COLO668 (cell line): Measurements from ENCODE around the gene SERPINB6.
"Not testable (repeated sequence)": the region's sequence is repeated elsewhere in the genome, so short reads cannot be mapped to it uniquely, and the experiment has no call there.

Experiments
- DNase-seq: peaks from one replicate; lab custom pipeline; 2025; ENCODE audit not compliant: unreplicated experiment; lab: John Stamatoyannopoulos, UW

The SERPINB6 gene

GRCh38 chr6:2939315-2940009 is 31.9 kb downstream of the SERPINB6 start:
- no peak for DNase-seq

- peak; percentile 12 for DNase-seq
Observed at GRCh38 chr6:2938632-2939083, 32.7 kb downstream of the SERPINB6 start.

- DNase-seq, result no peak
Observed at GRCh38 chr6:2938004-2938631, 33.2 kb downstream of the SERPINB6 start.

GRCh38 chr6:2937627-2938003 is 33.8 kb downstream of the SERPINB6 start:
- DNase-seq, result no peak

- no peak for DNase-seq
Observed at GRCh38 chr6:2935566-2936291, 35.6 kb downstream of the SERPINB6 start.

- DNase-seq, result no peak
Observed at GRCh38 chr6:2934057-2934456, 37.3 kb downstream of the SERPINB6 start.

GRCh38 chr6:2932911-2933310 is 38.5 kb downstream of the SERPINB6 start:
- DNase-seq, result not testable (repeated sequence)

GRCh38 chr6:2931970-2932748 is 39.2 kb downstream of the SERPINB6 start:
- peak; percentile 72 for DNase-seq

GRCh38 chr6:2931055-2931454 is 40.3 kb downstream of the SERPINB6 start:
- no peak for DNase-seq

GRCh38 chr6:2927931-2928330 is 43.4 kb downstream of the SERPINB6 start:
- DNase-seq, result not testable (repeated sequence)

GRCh38 chr6:2925842-2926747 is 45.3 kb downstream of the SERPINB6 start:
- DNase-seq, result not testable (repeated sequence)

- DNase-seq, result no peak
Observed at GRCh38 chr6:2921520-2922115, 49.7 kb downstream of the SERPINB6 start.

- DNase-seq, result no peak
Observed at GRCh38 chr6:2920671-2921112, 50.7 kb downstream of the SERPINB6 start.

GRCh38 chr6:2919886-2920285 is 51.5 kb downstream of the SERPINB6 start:
- DNase-seq, result no peak

GRCh38 chr6:2919401-2919800 is 52.0 kb downstream of the SERPINB6 start:
- no peak for DNase-seq

- no peak for DNase-seq
Observed at GRCh38 chr6:2918936-2919335, 52.4 kb downstream of the SERPINB6 start.

- no peak for DNase-seq
Observed at GRCh38 chr6:2917801-2918445, 53.4 kb downstream of the SERPINB6 start.

GRCh38 chr6:2917065-2917464 is 54.3 kb downstream of the SERPINB6 start:
- no peak for DNase-seq
